ENCODE measurements around the gene ITGB7.
A peak's percentile ranks its signal among the peaks of the same experiment; 100 is the strongest.
"Not testable (repeated sequence)": the region's sequence is repeated elsewhere in the genome, so short reads cannot be mapped to it uniquely, and the experiment has no call there.

The ITGB7 gene

DNA sequence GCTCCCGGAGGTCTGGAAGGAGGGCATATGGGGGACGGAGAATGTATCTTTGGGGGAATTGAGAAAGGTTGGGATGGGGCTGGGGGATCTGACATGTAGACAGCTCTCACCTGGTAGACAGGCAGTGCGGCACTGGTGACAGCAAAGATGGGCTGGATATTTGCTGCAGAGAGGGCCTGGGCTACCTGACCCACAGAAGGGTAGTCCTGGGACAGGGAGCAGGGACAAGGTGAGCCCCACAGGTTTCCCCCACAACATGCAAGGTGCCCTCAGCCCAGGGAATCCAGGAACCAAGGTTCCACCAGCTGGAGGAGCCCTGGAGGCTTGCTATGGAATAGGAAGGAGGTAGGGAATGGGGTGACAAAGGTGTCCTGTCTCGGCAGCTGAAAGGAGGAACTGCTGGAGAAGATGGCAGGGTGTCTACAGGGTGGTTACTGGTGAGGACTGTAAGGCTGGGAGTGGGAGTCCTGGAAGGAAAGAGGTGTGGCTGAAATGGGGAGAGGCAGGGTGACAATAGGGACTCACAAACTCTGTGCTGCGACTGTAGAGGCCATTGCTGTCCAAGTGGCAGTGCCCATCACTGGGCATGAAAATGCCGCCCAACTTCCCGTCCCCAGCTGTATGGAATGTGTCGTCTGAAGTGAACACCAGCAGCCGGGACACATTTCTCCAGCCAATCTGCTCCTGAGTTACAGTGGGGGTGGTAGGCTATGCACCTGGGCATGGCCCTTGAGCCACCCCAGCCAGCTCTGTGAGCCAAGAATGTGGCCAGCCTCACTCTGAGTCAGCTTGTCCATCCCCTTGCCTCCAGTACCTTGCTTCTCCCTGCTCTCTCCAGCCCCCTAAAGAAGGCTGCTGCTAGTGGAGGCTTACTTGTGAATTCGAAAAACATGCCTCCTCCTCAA lies 11.3 kb downstream of the ITGB7 start:
- no peak for DNase-seq

DNA sequence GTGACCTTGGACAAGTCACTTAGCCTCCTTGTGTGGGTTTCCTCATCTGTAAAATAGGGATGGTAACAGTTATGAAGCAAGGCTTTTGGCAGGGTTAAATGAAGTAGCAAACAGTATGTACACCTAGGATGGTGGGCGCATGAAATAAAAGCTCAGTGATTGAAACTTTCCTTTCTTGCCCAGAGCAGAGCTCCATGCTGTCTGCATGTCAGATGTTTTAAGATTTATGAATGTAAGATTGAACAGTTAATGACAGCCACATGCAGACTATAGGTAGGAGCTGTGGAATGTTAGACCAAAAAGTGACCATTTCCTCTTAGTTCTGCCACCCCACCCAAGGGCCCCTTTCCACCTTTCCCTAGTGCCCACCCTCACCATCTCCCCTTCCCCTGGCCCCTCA lies 12.1 kb downstream of the ITGB7 start:
- DNase-seq: no peak

GRCh38 chr12:53193985-53194716 lies 12.9 kb downstream of the ITGB7 start:
- DNase-seq: no peak

DNA sequence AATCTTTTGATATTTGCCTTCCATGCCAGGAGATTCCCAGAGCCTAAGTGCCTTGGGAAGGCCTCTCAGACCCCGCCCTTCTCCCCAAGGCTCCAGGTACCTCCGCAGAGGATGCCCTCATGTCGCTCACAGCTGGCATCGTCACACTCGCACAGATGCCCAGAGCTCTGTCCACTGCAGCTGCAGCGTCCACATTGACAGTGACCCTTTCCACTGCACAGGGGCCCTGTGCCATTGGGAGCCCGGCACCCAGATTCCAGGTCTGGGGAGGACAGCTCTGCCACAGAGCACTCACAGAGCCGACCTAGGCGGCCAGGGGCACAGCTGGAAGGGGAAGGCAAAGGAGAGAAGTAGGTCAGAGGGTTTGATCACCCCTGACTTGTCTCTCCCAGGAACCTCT lies 14.0 kb downstream of the ITGB7 start:
- no peak for DNase-seq

DNA sequence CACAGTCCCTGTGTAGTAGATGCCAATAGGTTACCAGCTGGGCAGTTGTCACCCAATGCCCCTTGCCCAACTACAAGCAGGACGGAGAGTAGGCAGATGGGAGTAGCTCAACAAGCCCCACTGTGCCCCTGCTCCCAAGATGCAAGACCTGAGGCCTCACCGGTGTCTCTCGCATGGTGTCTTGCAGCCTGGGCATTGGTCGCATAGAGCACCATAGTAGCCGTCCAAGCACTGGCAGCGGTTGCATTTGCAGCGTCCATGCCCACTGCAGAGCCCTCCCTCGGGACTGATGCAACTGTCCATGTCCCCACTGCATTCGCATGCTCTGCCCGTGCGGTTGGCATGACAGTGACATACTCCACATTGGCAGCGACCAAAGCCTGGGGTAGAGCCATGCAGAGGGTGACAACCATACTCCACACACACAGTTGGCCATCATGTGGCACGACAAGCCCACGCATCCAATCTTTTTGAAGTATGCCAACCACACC lies 14.5 kb downstream of the ITGB7 start:
- no peak for DNase-seq

GRCh38 chr12:53191885-53192530 lies 15.0 kb downstream of the ITGB7 start:
- DNase-seq: no peak

GRCh38 chr12:53191096-53191884 lies 15.8 kb downstream of the ITGB7 start:
- no peak for DNase-seq

GRCh38 chr12:53190108-53190729 lies 16.8 kb downstream of the ITGB7 start:
- peak; percentile 29 for DNase-seq

- no peak for DNase-seq
Observed at GRCh38 chr12:53187145-53187899, 19.7 kb downstream of the ITGB7 start.

DNA sequence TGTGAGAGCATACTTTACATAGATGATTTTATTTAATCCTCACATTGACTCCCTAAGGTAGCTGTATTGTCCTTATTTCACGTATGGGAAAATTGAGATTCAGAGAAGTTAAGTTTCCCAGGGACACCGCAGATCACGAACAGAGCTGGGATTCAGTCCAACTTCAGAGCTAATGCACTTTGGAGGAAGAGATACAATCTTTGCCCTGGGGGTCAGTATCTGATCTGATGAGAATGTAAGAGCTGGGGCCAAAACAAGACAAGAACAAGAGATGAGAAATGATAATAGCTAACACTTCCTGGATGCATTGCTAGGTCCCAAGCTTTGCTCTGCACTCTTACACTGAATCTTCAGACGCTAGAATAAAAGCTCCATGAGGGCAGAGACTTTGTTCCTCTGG lies 20.3 kb downstream of the ITGB7 start:
- no peak for DNase-seq

DNA sequence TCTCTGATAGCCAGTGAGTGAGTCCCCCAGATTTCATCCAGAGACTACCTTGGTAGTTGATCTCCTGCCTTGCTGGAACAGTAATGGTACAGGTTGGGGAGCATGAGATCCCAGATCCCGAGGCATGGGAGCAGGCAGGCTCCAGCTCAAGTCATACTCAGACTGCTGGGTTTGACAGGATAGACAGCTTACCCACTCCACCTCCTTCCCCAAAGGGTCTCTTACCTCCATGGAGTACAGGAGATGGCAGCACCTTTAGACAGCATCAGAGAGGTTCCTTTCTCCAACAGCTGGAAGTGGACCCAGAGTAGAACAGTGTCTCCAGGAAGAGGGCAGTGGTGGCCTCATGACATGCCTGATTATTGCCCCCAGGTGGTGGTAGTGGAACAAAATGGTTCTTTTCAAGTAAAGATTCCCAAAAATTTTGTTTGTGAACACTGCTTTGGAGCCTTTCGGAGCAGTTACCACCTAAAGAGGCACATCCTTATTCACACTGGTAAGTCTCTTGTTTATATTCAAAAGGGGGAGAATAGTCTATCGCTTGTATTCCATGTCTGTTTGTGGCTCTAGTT lies 21.4 kb downstream of the ITGB7 start:
- DNase-seq: no peak

DNA sequence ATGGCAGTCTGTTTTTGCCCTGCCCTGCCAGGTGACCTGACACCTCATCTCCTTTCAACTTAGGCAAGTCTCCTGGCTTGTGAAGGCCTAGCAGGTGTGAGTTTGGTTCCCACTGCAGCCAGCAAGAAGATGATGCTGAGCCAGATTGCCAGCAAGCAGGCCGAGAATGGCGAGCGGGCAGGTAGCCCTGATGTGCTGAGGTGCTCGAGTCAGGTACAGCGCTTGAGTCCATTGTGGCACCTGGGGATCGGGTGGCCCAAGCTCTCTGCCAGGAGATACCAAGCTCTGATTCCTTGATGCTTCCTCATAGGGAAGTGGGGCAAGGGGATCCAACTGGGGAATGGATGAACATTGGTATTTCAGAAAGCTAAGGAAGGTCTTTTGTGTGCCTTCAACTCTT lies 22.2 kb downstream of the ITGB7 start:
- DNase-seq: no peak

- no peak for DNase-seq
Observed at GRCh38 chr12:53182903-53183302, 24.1 kb downstream of the ITGB7 start.

DNA sequence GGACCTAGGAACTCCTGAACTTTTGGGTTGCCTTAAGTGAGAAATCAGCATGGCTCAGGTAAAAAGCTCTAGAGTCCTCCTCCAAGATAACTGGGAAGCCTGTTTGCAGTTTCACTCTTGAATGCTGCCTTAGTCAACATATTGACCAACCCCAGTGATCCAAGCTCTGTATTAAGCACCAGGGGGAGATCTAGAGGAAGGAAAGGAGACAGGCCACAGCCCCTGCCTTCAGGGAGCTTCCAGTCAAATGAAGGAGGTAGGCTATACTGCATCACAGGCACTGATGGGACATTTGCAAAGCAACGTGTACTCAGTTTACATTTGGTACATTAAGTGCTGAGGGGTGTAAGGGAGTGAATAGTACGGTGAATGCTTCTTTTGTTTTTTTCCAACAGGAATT lies 25.1 kb downstream of the ITGB7 start:
- no peak for DNase-seq

GRCh38 chr12:53180931-53181645 lies 26.0 kb downstream of the ITGB7 start:
- peak; percentile 29 for DNase-seq

DNA sequence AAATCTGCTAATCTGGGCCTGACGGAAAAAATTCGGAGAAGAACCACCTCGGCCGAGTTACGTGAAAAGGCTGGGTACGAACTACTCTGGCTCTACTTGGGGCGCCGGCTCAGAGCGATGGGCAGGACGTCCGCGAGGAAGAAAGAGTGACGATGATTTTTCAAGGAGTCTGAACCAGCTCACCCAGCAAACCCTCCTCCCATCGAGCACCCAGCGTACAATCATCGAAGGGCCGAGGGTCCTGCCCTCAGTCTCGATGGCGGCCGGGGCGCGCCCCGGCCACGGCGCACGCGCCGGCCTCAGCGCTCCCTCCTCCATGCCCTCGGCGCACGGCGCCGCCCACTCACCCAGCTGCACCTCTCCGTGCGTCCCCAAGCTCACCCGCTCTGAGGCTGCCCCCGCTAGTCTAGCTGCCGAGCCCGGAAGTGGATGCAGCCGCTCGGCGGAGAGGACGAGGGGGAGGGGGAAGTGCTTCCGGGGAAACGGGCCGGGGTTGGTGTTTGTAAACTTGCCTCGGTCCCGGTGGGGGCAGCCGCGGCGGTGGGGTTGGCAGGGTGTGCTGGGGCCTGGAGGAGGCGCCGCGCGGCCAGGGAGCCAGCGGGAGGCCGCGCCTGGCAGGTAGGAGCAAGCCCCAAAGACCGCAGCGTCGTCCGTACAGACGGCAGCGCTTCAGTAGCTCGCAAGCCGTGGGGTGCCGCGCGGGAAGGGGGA lies 26.7 kb downstream of the ITGB7 start, which contains the start of the genes CSAD and ZNF740:
TSS of gene CSAD (minus strand) at position 706 of the 711 bp plus-strand sequence. CDS start 7,455 bp downstream, outside the sequence.
TSS of gene ZNF740 (plus strand) at position 503 of the 711 bp plus-strand sequence. CDS start 1,262 bp downstream, outside the sequence.
- peak; percentile 91 for DNase-seq

DNA sequence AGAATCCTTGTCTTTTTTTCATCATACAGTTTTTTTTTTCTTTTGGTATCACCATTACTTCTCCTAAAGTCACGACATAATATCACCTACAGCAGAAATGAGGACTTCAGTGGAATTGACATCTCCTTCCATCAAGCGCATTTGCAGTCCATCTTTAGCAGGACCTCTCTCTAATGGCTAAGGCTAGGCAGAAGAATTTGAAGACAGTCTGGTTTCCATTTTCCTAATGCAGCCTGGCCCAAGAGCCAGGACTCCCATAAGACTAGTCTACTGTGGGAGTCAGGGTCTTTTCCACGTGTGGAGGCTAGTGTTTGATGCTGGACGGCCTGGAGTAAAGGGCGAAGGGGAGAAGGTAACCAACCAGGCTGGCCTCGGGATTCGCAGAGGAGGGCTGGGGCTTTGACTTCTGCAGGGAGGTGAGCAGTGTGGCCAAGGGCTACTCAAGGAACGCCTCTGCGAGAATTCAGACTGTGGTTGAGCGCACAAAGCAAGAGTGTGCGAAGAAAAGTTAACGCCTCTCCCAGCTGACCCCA lies 27.3 kb downstream of the ITGB7 start:
- no peak for DNase-seq

GRCh38 chr12:53178803-53179202 lies 28.2 kb downstream of the ITGB7 start:
- DNase-seq: not testable (repeated sequence)

DNA sequence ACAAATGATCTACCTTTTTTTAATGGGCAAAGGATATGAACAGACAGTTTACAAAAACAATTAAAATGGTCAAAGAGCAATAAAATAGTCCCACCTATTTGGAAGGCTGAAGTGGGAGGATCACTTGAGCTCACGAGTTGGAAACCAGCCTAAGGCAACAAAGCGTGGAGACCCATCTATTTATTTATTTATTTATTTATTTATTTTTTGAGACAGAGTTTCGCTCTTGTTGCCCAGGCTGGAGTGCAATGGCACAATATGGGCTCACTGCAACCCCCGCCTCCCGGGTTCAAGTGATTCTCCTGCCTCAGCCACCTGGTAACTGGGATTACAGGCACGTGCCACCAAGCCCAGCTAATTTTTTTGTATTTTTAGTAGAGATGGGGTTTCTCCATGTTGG lies 29.6 kb downstream of the ITGB7 start:
- not testable (repeated sequence) for DNase-seq

Data from SHP77 treated with DMSO at 0.1 percent for 48 hours (cell line).